AG09319 (cell line): Measurements from ENCODE around the gene ZSWIM1.
"Not testable (repeated sequence)": the region's sequence is repeated elsewhere in the genome, so short reads cannot be mapped to it uniquely, and the experiment has no call there.

ENCODE experiments used
- DNase-seq: peaks from one replicate; pipeline ENCODE4 v3.0.0-alpha.2; 2010; ENCODE audit warnings: low read depth; ENCODE audit errors: extremely low read depth
- CTCF ChIP-seq: IDR thresholded peaks from 2 replicates; pipeline ENCODE4 v1.5.1; 2011; ENCODE audit warnings: low read depth, mild to moderate bottlenecking, inconsistent platforms, low read length, moderate library complexity

ZSWIM1 gene

GRCh38 chr20:45897289-45897688 lies 16.3 kb downstream of the ZSWIM1 start:
- no peak for DNase-seq
- TF ChIP-seq CTCF, result no peak

GRCh38 chr20:45897692-45898091 lies 16.7 kb downstream of the ZSWIM1 start:
- TF ChIP-seq CTCF, result no peak
- DNase-seq, result no peak

GRCh38 chr20:45898285-45898684 lies 17.3 kb downstream of the ZSWIM1 start:
- TF ChIP-seq CTCF, result no peak

GRCh38 chr20:45899046-45899835 lies 18.2 kb downstream of the ZSWIM1 start:
- no peak for DNase-seq
- TF ChIP-seq CTCF, result no peak

More at GRCh38 chr20:45898285-45898684, 17.3 kb downstream of the ZSWIM1 start:
- no peak for DNase-seq

- not testable (repeated sequence) for DNase-seq
Observed at GRCh38 chr20:45901332-45901731, 20.3 kb downstream of the ZSWIM1 start.

GRCh38 chr20:45902199-45902701 lies 21.2 kb downstream of the ZSWIM1 start:
- TF ChIP-seq CTCF, result no peak
- DNase-seq, result no peak

- no peak for TF ChIP-seq CTCF
- no peak for DNase-seq
Observed at GRCh38 chr20:45904583-45905504, 23.8 kb downstream of the ZSWIM1 start.
